ENCODE data around the gene CDH4.

Gene CDH4

GRCh38 chr20:61841551-61841950, 589.5 kb downstream of the CDH4 start:
- no peak for DNase-seq (ENCODE audit: low read depth, low spot score)
- no peak overlapping the region for H3K4me3 ChIP-seq (ENCODE audit: low read depth, low read length)
- POLR2A ChIA-PET: no interaction called here
- CTCF ChIA-PET: no interaction called here
- TF ChIP-seq CTCF (IDR thresholded peaks at IDR 0.05; ENCODE audit: insufficient read depth, low read length, missing control alignments): no peak

DNA sequence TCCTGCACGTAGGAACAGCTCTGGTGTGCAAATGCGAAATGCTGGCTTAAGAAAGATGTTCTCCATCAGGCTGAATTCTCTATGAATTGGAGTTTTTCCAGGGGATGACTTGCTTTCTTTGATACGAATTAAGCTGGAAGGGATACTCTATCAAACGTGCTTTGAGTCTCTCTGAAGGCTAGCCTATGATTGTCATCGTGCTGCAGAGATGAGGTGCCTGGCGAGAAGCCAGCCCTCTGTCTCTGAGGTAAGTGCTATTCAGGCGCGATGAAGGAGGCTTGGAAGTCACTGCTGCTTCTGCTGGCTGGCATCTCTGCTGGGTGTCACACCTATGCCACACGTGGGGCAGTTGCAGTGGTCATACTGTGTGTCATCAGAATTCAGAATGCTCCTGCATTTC, 589.9 kb downstream of the CDH4 start:
- TF ChIP-seq CTCF (IDR thresholded peaks at IDR 0.05; ENCODE audit: insufficient read depth, low read length, missing control alignments): no peak
- POLR2A ChIA-PET: no interaction called here
- no peak overlapping the region for H3K4me3 ChIP-seq (ENCODE audit: low read depth, low read length)
- CTCF ChIA-PET: no interaction called here
- no peak for DNase-seq (ENCODE audit: low read depth, low spot score)

DNA sequence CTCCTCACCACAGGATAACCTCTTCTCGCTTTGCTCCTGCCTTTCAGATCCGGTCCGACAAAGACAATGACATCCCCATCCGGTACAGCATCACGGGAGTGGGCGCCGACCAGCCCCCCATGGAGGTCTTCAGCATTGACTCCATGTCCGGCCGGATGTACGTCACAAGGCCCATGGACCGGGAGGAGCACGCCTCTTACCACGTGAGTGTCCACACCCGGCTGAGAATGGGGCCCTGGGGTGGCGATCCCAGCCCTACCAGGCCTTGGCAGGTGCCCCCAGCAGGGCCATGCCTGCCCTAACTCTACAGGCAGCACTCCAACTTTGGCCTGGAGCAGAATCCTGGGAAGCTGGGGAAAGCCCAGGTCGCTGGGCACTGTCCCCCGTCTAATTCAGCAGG, 592.6 kb downstream of the CDH4 start:
- CTCF ChIA-PET: no interaction called here
- no peak overlapping the region for H3K4me3 ChIP-seq (ENCODE audit: low read depth, low read length)
- POLR2A ChIA-PET: no interaction called here
- TF ChIP-seq CTCF (IDR thresholded peaks at IDR 0.05; ENCODE audit: insufficient read depth, low read length, missing control alignments): no peak
- no peak for DNase-seq (ENCODE audit: low read depth, low spot score)

GRCh38 chr20:61845233-61845671, 593.2 kb downstream of the CDH4 start:
- ChIA-PET POLR2A (no interaction called here), CTCF (no interaction called here)

GRCh38 chr20:61846074-61846473, 594.0 kb downstream of the CDH4 start:
- TF ChIP-seq CTCF (IDR thresholded peaks at IDR 0.05; ENCODE audit: insufficient read depth, low read length, missing control alignments): no peak
- DNase-seq (ENCODE audit: low read depth, low spot score): no peak
- ChIA-PET CTCF (no interaction called here), POLR2A (no interaction called here)
- H3K4me3 ChIP-seq (ENCODE audit: low read depth, low read length): no peak overlapping the region

More at GRCh38 chr20:61845233-61845671, 593.2 kb downstream of the CDH4 start:
- no peak for TF ChIP-seq CTCF (IDR thresholded peaks at IDR 0.05; ENCODE audit: insufficient read depth, low read length, missing control alignments)
- no peak overlapping the region for H3K4me3 ChIP-seq (ENCODE audit: low read depth, low read length)
- DNase-seq (ENCODE audit: low read depth, low spot score): no peak

- no peak for TF ChIP-seq CTCF (IDR thresholded peaks at IDR 0.05; ENCODE audit: insufficient read depth, low read length, missing control alignments)
- POLR2A ChIA-PET: no interaction called here
- no peak overlapping the region for H3K4me3 ChIP-seq (ENCODE audit: low read depth, low read length)
- no peak for DNase-seq (ENCODE audit: low read depth, low spot score)
- CTCF ChIA-PET: no interaction called here
Observed at GRCh38 chr20:61846741-61847419, 594.8 kb downstream of the CDH4 start.

Measured in AG04449 (cell line).